Ishikawa (cell line): ENCODE data around the gene CBX8.

Experiments used
- CREB1 ChIP-seq: IDR thresholded peaks from 2 replicates; pipeline ENCODE4 v1.6.1; 2012; ENCODE audit warnings: low read depth
- MAX ChIP-seq: IDR thresholded peaks from 2 replicates; pipeline ENCODE4 v1.6.1; 2012
- RAD21 ChIP-seq: IDR thresholded peaks from 2 replicates; pipeline ENCODE4 v1.6.1; 2012; ENCODE audit warnings: low read depth
- TCF12 ChIP-seq: IDR thresholded peaks from 2 replicates; pipeline ENCODE4 v1.6.1; 2012; ENCODE audit warnings: low read depth

- TF ChIP-seq TCF12: no peak
- TF ChIP-seq RAD21: no peak
- no peak for TF ChIP-seq MAX
- TF ChIP-seq CREB1: 0 out of 2 replicates have a peak, but pooled peaks have one; percentile 6
Observed at GRCh38 chr17:79838522-79839274, 41.8 kb upstream of the CBX8 start.
